Thoracic aorta (tissue), 2 donors: ENCODE results near the gene GARRE1. TPM values are rescaled to one million over a fixed set of nuclear protein-coding genes. Genes with fewer than 3 reads are reported as not detected.
A peak's percentile ranks its signal among the peaks of the same experiment; 100 is the strongest.

ENCODE experiments used
- ATAC-seq: fragments of 150-250 bp; one replicate; pipeline ENCODE4 v1.8.0; 2017; ENCODE audit warnings: low read depth; ENCODE audit not compliant: insufficient number of reproducible peaks, low FRiP score
- DNase-seq: peaks from one replicate; pipeline ENCODE4 v3.0.0-alpha.2; 2020; ENCODE audit warnings: low spot score
- H3K27ac ChIP-seq, 2 donors: fragments of 200-600 bp; sonication (generic); 1 replicate in 1 of 2; 2 replicates in 1 of 2; pipeline ENCODE4 v1.5.1; 2016; ENCODE audit warnings: mild to moderate bottlenecking in 2 of 2, moderate library complexity in 2 of 2
- H3K27me3 ChIP-seq: fragments of 200-600 bp; sonication (generic); replicated peaks from 2 replicates; pipeline ENCODE4 v1.6.0; 2016; ENCODE audit warnings: mild to moderate bottlenecking; ENCODE audit not compliant: insufficient read depth
- H3K36me3 ChIP-seq: fragments of 200-600 bp; sonication (generic); one replicate; pipeline ENCODE4 v1.5.1; 2016
- H3K4me1 ChIP-seq, 2 donors: fragments of 200-600 bp; sonication (generic); 1 replicate in 1 of 2; 2 replicates in 1 of 2; pipeline versions ENCODE4 v1.5.1 to v1.6.0; 2016; ENCODE audit warnings: low read depth in 2 of 2, mild to moderate bottlenecking in 1 of 2; ENCODE audit not compliant: control insufficient read depth in 1 of 2
- H3K4me3 ChIP-seq: fragments of 200-600 bp; sonication (generic); 2 replicates; pipeline ENCODE4 v1.5.1; 2016; ENCODE audit warnings: mild to moderate bottlenecking
- H3K9me3 ChIP-seq: fragments of 200-600 bp; sonication (generic); 2 replicates; pipeline ENCODE4 v1.5.1; 2016
- total RNA-seq, 2 donors: library from RNA; depleted of rRNA; stranded (reverse); fragments of >200 nt; gene quantifications; one replicate each; pipeline versions ENCODE4 v1.1.0 to v1.2.3, GENCODE V29; 2016
- TF ChIP-seq, protein P1 (sequence below): fragments of 200-600 bp; sonication (generic); IDR thresholded peaks from one replicate; pipeline ENCODE4 v1.5.1; 2019; ENCODE audit warnings: antibody characterized with exemption

GARRE1 gene
- total RNA-seq, 2 donors from 2014 or later, result 31.4 to 37.5 TPM

- peaks cover 23 to 36% of the 10 kb centered on the region in 2 donors for H3K4me1 ChIP-seq
- peak overlapping the region; percentile 97 for H3K4me3 ChIP-seq
- peak overlapping the region; percentile 76 to 87 for H3K27ac ChIP-seq
- TF ChIP-seq, protein P1, sequence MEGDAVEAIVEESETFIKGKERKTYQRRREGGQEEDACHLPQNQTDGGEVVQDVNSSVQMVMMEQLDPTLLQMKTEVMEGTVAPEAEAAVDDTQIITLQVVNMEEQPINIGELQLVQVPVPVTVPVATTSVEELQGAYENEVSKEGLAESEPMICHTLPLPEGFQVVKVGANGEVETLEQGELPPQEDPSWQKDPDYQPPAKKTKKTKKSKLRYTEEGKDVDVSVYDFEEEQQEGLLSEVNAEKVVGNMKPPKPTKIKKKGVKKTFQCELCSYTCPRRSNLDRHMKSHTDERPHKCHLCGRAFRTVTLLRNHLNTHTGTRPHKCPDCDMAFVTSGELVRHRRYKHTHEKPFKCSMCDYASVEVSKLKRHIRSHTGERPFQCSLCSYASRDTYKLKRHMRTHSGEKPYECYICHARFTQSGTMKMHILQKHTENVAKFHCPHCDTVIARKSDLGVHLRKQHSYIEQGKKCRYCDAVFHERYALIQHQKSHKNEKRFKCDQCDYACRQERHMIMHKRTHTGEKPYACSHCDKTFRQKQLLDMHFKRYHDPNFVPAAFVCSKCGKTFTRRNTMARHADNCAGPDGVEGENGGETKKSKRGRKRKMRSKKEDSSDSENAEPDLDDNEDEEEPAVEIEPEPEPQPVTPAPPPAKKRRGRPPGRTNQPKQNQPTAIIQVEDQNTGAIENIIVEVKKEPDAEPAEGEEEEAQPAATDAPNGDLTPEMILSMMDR, result no peak
- no peak for ATAC-seq
- H3K27me3 ChIP-seq, result no peaks in the 10 kb centered on the region
- no peaks in the 10 kb centered on the region for H3K9me3 ChIP-seq
- DNase-seq, result no peak
- H3K36me3 ChIP-seq, result no peaks in the 10 kb centered on the region
Observed at GRCh38 chr19:34255546-34255945, 1.2 kb downstream of the GARRE1 start.

GRCh38 chr19:34256835-34257558 is 2.6 kb downstream of the GARRE1 start:
- Histone ChIP-seq H3K4me3 (no peak overlapping the region), H3K36me3 (no peaks in the 10 kb centered on the region), H3K4me1 (peaks cover 31 to 50% of the 10 kb centered on the region in 2 donors), H3K9me3 (no peaks in the 10 kb centered on the region), H3K27me3 (no peaks in the 10 kb centered on the region), H3K27ac (peak overlapping the region; percentile 38 to 87)
- no peak for DNase-seq
- no peak for ATAC-seq
- TF ChIP-seq, protein P1, result no peak

DNA sequence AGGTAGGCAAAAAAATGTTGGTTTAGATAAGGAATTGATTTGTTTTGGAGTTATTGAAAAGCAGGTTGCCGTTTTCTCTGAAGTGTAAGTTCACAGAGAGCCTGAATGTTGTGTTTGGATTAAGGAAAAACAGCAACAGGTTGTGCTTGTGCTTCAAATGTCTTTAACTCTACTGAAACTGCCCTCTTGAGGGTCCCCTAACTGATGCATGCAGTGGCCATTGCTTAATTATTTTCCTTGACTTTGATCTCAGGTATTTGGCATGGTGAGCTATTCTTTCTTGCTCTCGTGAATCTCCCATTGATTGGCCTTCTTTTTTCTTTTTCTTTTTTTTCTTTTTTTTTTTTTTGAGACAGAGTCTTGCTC is 3.2 kb downstream of the GARRE1 start:
- ATAC-seq (no peak), DNase-seq (no peak)
- peak overlapping the region in 1 of 2 donors; percentile 87 for H3K27ac ChIP-seq
- peaks cover 31 to 51% of the 10 kb centered on the region in 2 donors for H3K4me1 ChIP-seq
- H3K36me3 ChIP-seq, result no peaks in the 10 kb centered on the region
- no peaks in the 10 kb centered on the region for H3K9me3 ChIP-seq
- no peak overlapping the region for H3K4me3 ChIP-seq
- H3K27me3 ChIP-seq, result no peaks in the 10 kb centered on the region
- TF ChIP-seq, protein P1, result no peak

GRCh38 chr19:34259367-34260095 is 5.2 kb downstream of the GARRE1 start:
- H3K36me3 ChIP-seq, result no peaks in the 10 kb centered on the region
- TF ChIP-seq, protein P1, result no peak
- ATAC-seq (no peak), DNase-seq (no peak)
- H3K9me3 ChIP-seq, result no peaks in the 10 kb centered on the region
- H3K4me3 ChIP-seq, result no peak overlapping the region
- peaks cover 31 to 62% of the 10 kb centered on the region in 2 donors for H3K4me1 ChIP-seq
- H3K27me3 ChIP-seq, result no peaks in the 10 kb centered on the region
- no peak overlapping the region for H3K27ac ChIP-seq

DNA sequence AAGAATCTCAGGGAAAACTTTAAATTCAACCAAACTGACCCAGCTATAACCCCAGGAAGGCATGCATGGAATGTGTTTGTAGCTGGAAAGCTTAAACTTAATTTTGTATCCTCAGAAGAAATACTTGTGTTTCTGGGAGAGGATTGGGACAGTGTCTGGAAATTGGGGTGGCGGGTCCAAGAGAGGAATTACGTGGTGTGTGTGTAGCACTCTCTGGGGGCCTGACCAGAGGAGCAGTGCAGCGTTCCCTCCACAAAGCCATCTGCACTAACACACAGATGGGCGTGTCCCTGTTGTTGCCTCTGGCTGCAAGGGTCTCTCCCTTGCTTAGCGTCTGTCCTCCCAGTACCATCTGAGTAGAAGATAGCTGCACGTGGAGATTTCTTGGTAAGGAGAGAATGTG is 6.4 kb downstream of the GARRE1 start:
- DNase-seq (no peak), ATAC-seq (no peak)
- Histone ChIP-seq H3K4me1 (peaks cover 27 to 68% of the 10 kb centered on the region in 2 donors), H3K36me3 (no peaks in the 10 kb centered on the region), H3K9me3 (no peaks in the 10 kb centered on the region), H3K4me3 (peak overlapping the region; percentile 16), H3K27me3 (no peaks in the 10 kb centered on the region), H3K27ac (peak overlapping the region in 1 of 2 donors; percentile 4)
- TF ChIP-seq, protein P1, result no peak
